ENCODE data around the gene KMT2E. TPM values are rescaled to one million over a fixed set of nuclear protein-coding genes. Genes with fewer than 3 reads are reported as not detected.
A peak's percentile ranks its signal among the peaks of the same experiment; 100 is the strongest.
"Not testable (repeated sequence)": the region's sequence is repeated elsewhere in the genome, so short reads cannot be mapped to it uniquely, and the experiment has no call there.

KMT2E gene
- polyA plus RNA-seq, 3 donors from 2014 or later: 74.3 to 234 (median 114) TPM

DNA sequence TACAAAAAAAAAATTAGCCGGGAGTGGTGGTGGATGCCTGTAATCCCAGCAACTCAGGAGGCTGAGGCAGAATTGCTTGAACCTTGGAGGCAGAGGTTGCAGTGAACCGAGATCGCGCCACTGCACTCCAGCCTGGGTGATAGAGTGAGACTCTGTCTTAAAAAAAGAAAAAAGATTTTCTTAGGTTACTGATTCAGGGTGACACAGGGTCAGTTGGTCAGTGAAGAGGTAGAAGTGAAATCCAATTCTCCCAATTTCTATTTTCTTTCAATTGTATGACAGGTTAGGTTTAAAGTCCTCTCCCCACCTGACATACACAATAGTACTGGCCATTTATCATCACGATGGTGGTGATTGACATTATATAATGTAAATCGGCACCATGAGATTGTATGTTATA lies 38.5 kb upstream of the KMT2E start:
- H3K4me3 Mint-ChIP-seq; H3K27me3 Mint-ChIP-seq (ENCODE audit: low read depth in 3 of 3); H3K36me3 Mint-ChIP-seq; H3K4me1 Mint-ChIP-seq; H3K9me3 Mint-ChIP-seq; DNase-seq; H3K27ac Mint-ChIP-seq: not testable (repeated sequence)

DNA sequence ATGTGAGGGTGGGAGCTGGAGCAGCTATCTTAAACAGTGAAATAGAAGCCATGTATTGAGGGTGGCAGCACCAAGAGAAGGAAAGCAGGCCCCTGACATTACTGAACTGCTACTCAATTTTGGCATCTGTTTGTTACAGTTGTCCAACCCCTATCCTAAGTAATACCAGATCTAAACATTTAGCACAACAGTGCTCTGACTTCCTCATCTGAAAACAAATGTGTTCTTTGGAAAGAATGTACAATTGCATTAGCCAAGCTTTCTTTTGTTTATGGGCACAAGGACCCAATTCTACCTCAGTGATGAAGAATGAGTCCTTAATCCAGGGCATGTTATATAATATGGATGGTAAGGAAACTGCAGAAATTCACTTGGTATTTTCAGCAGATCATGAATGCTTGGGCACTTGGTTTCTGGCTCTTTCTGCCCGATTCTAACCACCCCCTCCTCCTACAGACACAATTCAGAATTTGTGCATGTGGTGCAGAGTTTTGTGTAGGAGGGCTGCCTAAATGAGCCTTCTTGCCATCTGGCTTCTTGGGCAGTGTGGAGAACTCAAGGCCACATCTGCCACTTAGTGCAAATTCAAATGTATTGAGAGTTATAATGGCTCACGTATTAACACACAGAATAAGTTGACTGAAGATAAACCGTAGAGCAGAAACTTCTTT lies 36.9 kb upstream of the KMT2E start:
- no peaks in the 10 kb centered on the region for H3K27me3 Mint-ChIP-seq (ENCODE audit: low read depth in 3 of 3)
- H3K27ac Mint-ChIP-seq: peak overlapping the region in 4 of 6 donors; percentile 26 to 74 (median 58)
- no peak for DNase-seq
- no peaks in the 10 kb centered on the region for H3K9me3 Mint-ChIP-seq
- peaks cover 5 to 12% of the 10 kb centered on the region in 2 donors for H3K4me1 Mint-ChIP-seq
- H3K36me3 Mint-ChIP-seq: no peaks in the 10 kb centered on the region
- H3K4me3 Mint-ChIP-seq: no peak overlapping the region

DNA sequence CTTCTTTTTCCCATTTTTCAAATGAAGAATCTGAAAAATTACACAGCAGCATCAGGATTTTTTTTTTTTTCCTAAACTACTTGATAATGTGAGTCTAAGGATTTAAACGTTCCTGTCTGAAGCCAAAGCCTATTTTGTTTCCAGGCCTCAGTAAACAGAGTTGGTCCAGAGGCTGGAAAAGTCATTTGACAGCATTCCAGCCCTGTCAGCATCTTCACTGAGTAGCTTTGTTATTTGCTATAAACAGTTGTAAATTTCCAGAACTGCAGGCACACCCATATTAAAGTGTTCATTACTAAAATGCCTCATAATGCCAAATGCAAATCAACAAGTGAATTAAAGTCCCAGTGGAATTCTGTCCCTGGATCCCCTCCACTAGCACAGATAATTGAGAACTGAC lies 35.5 kb upstream of the KMT2E start:
- Mint-ChIP-seq H3K9me3 (no peaks in the 10 kb centered on the region), H3K27me3 (ENCODE audit: low read depth in 3 of 3) (peaks cover 0 to 1% (median 0%) of the 10 kb centered on the region in 3 donors), H3K4me1 (peaks cover 18 to 25% of the 10 kb centered on the region in 2 donors), H3K27ac (peak overlapping the region in 2 of 6 donors; percentile 57 to 73), H3K36me3 (no peaks in the 10 kb centered on the region), H3K4me3 (no peak overlapping the region)
- no peak for DNase-seq

DNA sequence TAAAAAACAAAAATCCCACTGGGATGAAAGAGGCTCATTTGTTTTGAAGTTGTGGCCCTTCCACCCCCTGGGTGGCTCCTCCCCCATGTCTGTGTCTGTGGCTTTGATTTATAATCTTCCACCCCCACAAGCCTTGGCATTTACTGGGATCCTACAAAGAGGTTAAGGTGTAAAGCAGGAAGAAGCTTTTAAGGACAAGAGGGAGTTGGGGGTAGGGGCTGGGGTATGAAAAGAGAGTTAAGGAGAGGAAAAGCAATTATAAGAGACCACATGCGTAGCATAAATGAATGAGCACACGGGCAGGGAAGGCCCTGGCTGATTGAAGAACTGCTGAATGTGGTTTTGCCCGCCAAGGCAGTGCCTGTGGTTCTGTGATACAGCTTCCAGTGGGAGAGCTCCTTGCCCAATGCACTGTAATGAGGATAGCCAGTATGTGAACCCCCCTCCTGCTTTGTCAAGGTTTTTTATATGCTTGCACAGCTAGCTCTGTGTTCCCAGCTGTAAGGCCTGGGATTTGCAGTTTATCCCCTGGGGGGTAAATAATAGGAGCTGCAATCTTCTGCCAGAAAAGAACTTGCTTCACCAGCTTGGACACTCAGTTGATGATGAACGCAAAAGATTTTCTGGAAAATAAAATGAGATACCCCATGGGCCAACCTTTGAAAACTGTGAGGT lies 34.7 kb upstream of the KMT2E start:
- Mint-ChIP-seq H3K36me3 (no peaks in the 10 kb centered on the region), H3K4me1 (peaks cover 24 to 33% of the 10 kb centered on the region in 2 donors), H3K27me3 (ENCODE audit: low read depth in 3 of 3) (peaks cover 5 to 8% (median 8%) of the 10 kb centered on the region in 3 donors), H3K9me3 (no peaks in the 10 kb centered on the region), H3K4me3 (no peak overlapping the region), H3K27ac (peak overlapping the region in 5 of 6 donors; percentile 29 to 80 (median 40))
- DNase-seq: no peak

DNA sequence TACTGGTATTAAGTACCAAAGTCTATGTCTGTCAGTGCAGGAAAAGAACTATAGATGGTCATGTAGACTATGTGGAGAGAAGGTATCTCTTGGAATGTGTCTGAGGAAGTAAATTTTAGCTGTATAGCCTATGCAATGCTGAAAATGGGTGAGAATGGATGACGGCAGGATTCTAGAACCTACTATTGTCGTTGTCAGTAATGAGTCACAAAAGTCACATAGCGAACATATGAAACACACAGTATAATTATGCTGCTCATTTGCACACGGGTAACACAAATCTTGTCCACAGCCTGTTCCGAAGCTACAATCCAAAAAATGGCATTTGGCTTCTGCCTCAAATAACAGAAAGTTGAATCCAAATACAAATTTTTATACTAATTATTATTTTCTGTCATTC lies 33.6 kb upstream of the KMT2E start:
- Mint-ChIP-seq H3K36me3 (no peaks in the 10 kb centered on the region), H3K4me1 (peaks cover 35 to 44% of the 10 kb centered on the region in 2 donors), H3K4me3 (no peak overlapping the region), H3K27ac (peak overlapping the region in 4 of 6 donors; percentile 27 to 98 (median 72)), H3K9me3 (no peaks in the 10 kb centered on the region), H3K27me3 (ENCODE audit: low read depth in 3 of 3) (peaks cover 5 to 11% (median 9%) of the 10 kb centered on the region in 3 donors)
- DNase-seq: no peak

DNA sequence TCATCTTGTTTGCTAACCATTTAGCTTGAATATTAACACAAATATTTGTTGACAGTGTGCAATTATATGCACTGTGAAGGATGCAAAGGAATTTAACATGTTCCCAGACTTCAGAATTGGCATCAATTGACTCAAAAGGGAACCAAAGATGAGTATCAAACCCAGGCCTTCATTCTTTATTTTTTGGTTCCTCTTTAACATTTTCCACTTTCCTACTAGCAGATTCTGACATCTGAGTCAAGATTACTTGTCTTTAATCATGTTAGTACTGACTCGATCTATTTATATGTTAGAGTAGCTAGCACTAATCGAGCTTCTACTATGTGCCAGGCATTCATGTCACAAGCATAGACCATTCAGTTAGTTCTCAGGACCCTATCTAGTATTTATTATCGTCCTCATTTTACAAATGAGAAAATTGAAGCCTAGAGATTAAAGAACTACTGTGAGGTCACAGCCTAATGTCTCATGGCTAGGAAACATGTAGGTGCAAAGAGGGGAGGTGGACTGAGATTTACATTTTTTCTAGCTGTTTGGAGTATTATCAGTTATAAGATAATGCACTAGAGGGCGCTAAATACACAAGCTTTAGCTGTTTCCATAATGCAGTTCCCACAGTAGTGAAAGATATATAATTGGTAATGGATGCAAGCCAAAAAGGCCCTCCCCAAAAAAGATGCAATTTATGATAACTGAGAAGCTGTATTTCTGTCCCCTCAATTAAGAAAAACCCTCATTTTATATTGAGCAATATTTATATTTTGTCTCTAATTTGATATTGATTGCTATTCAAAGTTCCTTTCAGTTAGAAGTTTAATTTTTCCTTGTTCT lies 32.9 kb upstream of the KMT2E start:
- peak; percentile 63 to 73 (median 72) for DNase-seq
- Mint-ChIP-seq H3K27me3 (ENCODE audit: low read depth in 3 of 3) (peaks cover 5 to 11% (median 9%) of the 10 kb centered on the region in 3 donors), H3K9me3 (no peaks in the 10 kb centered on the region), H3K36me3 (no peaks in the 10 kb centered on the region), H3K4me3 (no peak overlapping the region), H3K4me1 (peaks cover 37 to 50% of the 10 kb centered on the region in 2 donors), H3K27ac (peak overlapping the region; percentile 50 to 100 (median 90))

DNA sequence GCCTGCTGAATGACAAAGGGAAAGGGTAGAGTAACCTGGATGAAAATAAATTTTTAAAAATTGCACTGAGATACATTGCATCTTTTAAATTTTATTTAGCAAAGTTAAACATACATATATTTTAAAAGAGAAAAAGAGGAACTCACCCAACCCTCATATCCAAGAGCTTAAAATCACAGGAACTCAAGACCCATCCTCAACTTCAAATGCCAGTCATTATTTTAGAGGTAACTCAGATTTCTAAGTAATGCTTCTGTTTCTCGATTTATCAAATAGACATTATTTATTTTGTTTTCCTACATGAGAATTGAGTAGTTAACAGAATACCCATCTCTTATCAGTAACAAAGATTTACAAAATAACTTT lies 32.4 kb upstream of the KMT2E start:
- peak overlapping the region; percentile 50 to 100 (median 90) for H3K27ac Mint-ChIP-seq
- H3K27me3 Mint-ChIP-seq (ENCODE audit: low read depth in 3 of 3): peaks cover 5 to 11% (median 9%) of the 10 kb centered on the region in 3 donors
- no peaks in the 10 kb centered on the region for H3K9me3 Mint-ChIP-seq
- H3K4me1 Mint-ChIP-seq: peaks cover 37 to 56% of the 10 kb centered on the region in 2 donors
- H3K36me3 Mint-ChIP-seq: no peaks in the 10 kb centered on the region
- no peak for DNase-seq
- H3K4me3 Mint-ChIP-seq: no peak overlapping the region

DNA sequence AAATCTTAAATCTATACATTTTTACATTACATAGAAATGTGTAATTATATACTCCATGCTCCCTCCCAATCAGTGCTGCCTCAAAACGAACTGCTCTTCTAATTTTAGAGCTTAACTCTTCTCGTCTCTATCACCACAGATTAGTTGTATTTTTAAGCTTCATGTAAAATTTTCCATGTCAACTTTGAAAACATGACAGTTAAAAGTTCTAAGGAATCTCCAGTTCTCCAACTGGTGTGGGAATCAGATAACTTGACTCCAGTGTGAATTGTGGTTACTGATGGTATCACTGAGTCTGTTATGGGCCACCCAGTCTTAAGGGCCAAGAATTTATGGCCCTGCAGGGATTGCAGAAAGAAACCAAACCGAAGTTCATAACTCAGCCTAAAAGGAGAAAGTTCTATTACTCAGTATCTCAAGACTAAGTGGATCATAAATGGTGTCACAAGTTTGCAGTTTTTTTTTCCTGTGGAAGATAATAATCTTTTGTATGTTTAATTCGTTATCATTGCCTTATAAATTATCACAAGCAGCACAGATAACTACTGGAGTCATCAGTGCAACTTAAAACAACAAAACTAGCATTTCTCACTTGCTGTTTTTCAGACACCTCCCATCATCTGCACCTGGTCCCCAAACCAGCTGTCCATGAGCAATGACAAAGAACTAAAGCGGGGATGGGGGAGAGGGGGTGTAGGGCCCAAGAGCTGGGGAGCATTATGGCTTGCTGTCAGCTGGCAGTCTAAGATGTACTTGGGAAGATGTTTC lies 31.5 kb upstream of the KMT2E start:
- Mint-ChIP-seq H3K4me3 (peak overlapping the region; percentile 98 to 100 (median 100)), H3K9me3 (no peaks in the 10 kb centered on the region), H3K36me3 (no peaks in the 10 kb centered on the region), H3K27me3 (ENCODE audit: low read depth in 3 of 3) (peaks cover 5 to 11% (median 9%) of the 10 kb centered on the region in 3 donors), H3K27ac (peak overlapping the region; percentile 98 to 100 (median 100)), H3K4me1 (peaks cover 42 to 61% of the 10 kb centered on the region in 2 donors)
- no peak for DNase-seq

DNA sequence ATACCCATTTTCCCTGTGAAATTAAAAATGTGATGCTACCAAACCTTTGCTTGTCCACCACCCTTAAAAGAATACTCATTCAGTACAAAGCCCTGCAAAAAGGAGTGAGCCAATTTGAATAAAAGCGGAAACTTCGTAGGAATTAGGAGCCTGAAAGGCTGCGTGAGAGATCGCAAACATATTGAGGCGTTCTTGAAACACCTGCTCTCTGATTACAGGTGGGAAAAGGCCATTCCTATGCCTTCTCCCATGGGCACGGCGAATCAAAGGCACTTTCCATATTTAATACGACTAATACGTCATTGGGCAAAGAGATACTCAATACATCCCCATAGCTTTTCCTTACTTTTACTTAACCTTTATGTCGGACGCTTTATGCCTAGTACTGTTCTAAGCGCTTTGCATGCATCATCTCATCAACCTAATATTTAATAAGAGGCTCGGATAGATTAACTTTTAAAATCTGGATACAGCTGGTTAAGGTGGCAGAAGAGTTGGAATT lies 30.9 kb upstream of the KMT2E start:
- no peak for DNase-seq
- peaks cover 5 to 11% (median 9%) of the 10 kb centered on the region in 3 donors for H3K27me3 Mint-ChIP-seq (ENCODE audit: low read depth in 3 of 3)
- peak overlapping the region; percentile 98 to 100 (median 100) for H3K4me3 Mint-ChIP-seq
- H3K27ac Mint-ChIP-seq: peak overlapping the region; percentile 98 to 100 (median 100)
- H3K36me3 Mint-ChIP-seq: no peaks in the 10 kb centered on the region
- H3K9me3 Mint-ChIP-seq: no peaks in the 10 kb centered on the region
- H3K4me1 Mint-ChIP-seq: peaks cover 47 to 61% of the 10 kb centered on the region in 2 donors

DNA sequence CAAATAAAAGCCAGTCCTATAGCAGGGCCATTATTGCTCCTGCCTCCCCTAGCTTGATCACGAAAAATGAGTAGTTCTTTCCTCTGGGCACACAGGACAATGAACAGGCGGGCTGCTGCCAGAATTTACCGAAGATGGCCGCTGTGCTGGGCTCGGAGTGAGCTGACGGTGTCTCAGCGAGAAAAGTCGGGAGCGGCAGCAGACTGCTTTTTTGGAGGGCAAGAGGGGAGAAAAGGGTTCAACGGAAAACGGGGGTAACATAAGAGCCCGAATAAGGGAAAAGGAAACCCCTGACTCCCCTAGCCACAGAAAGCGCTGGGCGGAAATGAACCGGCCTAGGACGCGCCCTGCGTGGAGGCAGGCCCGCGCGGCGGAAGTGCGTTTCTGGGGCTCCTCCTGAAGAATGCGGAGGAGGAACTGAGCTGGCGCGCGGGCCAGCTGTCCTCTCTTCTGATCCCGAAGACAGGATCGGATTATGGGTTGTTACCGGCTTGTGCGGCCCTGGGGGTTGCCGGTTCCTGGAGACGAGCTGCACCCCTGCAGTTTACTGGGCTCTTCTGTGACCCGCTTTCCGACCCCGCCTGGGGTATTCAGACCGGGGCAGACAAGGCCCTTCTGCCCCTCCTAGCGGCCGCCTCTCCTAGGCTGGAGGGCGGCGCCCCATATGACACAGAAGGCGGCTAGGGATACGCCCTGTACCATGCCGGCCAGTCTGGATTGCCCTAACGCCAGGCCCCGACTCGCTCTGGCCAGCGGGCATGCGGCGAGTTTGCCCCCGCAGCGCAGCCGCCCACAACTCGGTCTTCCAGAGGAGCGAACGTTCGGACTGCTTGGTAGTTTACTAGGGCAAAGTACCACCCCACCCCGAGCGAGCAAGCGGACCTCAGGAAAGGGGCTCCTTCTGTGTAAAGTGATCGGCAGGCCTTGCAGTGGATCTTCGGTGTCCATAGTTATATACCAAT lies 30.1 kb upstream of the KMT2E start:
- Mint-ChIP-seq H3K4me1 (peaks cover 51 to 61% of the 10 kb centered on the region in 2 donors), H3K27me3 (ENCODE audit: low read depth in 3 of 3) (peaks cover 5 to 11% (median 9%) of the 10 kb centered on the region in 3 donors), H3K36me3 (no peaks in the 10 kb centered on the region), H3K27ac (peak overlapping the region; percentile 98 to 100 (median 100)), H3K4me3 (peak overlapping the region; percentile 98 to 100 (median 100)), H3K9me3 (no peaks in the 10 kb centered on the region)
- peak; percentile 85 to 87 (median 86) for DNase-seq

DNA sequence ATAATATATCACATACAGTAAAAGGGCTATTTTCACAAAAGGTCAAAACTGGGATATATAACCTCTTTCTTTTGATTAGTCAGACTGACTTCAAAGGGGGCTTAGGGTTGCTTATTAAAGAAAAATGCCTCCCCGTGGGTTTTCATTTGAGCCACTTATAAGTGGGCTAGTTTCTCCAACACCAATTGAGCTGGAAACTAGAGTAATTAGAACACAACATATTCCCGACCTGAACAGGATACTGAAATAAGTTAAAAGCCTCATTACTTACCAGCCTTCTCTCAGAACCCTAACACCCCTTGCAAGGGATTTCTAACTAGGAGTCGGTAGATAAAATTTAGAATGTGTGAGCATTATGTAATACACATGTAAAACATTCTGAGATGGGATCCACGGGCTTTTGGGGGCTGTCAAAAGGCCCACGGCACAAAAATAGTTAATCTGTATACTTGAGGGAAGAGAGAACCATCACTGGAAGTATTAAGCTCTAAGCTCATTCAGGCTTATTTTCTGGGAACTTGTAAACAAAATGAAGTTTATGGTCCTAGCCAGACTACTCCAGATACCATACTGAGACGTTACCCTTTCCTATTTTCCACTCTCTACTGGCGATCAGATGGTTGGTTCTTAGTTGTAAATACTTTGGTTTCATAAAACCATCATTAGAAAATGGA lies 29.3 kb upstream of the KMT2E start:
- H3K4me1 Mint-ChIP-seq: peaks cover 51 to 61% of the 10 kb centered on the region in 2 donors

DNA sequence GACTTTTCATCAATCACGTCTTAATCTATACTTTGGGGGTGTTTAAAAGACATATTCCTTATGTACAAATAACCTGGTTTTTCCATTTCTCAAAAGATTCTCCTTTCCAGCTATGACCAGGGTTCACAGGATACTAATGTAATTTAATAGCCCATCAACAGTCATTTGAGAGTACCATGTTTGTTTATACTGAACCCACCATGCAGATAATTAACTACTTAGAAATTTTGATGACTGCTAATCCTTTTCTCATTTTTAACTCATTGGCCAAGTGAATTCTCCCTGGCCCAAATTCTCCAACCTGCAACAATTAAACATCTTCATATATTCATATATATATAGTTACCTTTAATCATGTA lies 28.8 kb upstream of the KMT2E start:
- peak overlapping the region; percentile 31 to 100 (median 100) for H3K4me3 Mint-ChIP-seq
- H3K4me1 Mint-ChIP-seq: peaks cover 51 to 61% of the 10 kb centered on the region in 2 donors
- no peaks in the 10 kb centered on the region for H3K9me3 Mint-ChIP-seq
- H3K36me3 Mint-ChIP-seq: no peaks in the 10 kb centered on the region
- H3K27me3 Mint-ChIP-seq (ENCODE audit: low read depth in 3 of 3): peaks cover 5 to 11% (median 9%) of the 10 kb centered on the region in 3 donors
- DNase-seq: no peak
- peak overlapping the region; percentile 98 to 100 (median 100) for H3K27ac Mint-ChIP-seq

More for the DNA sequence above, 29.3 kb upstream of the KMT2E start:
- Mint-ChIP-seq H3K9me3 (no peaks in the 10 kb centered on the region), H3K36me3 (no peaks in the 10 kb centered on the region), H3K27me3 (ENCODE audit: low read depth in 3 of 3) (peaks cover 5 to 11% (median 9%) of the 10 kb centered on the region in 3 donors), H3K4me3 (peak overlapping the region; percentile 98 to 100 (median 100)), H3K27ac (peak overlapping the region; percentile 98 to 100 (median 100))
- DNase-seq: no peak
